ENCODE data around the gene EFEMP1. TPM values are rescaled to one million over a fixed set of nuclear protein-coding genes. Genes with fewer than 3 reads are reported as not detected.

Gene EFEMP1
- total RNA-seq, 2 experiments from 2014 or later = not detected

GRCh38 chr2:55949613-55950012 is 26.0 kb upstream of the EFEMP1 start:
- POLR2A ChIA-PET = no interaction called here
- no peaks in the 10 kb centered on the region for H3K9me3 Mint-ChIP-seq
- no peak overlapping the region for H3K4me3 Mint-ChIP-seq

GRCh38 chr2:55949211-55949610 is 25.6 kb upstream of the EFEMP1 start:
- POLR2A ChIA-PET = no interaction called here
- CTCF ChIA-PET = interaction anchor here (1.8 kb wide), 1 partner anchor 14 kb away, joined by 3 read pairs; no protein-coding TSS in a partner anchor
- no peaks in the 10 kb centered on the region for H3K27me3 Mint-ChIP-seq
- no peak overlapping the region for H3K27ac Mint-ChIP-seq
- no peaks in the 10 kb centered on the region for H3K4me1 Mint-ChIP-seq
- no peaks in the 10 kb centered on the region for H3K9me3 Mint-ChIP-seq
- DNase-seq = no peak
- no peaks in the 10 kb centered on the region for H3K36me3 Mint-ChIP-seq (ENCODE audit: low read depth)
- no peak overlapping the region for H3K4me3 Mint-ChIP-seq

More at GRCh38 chr2:55949613-55950012, 26.0 kb upstream of the EFEMP1 start:
- no peaks in the 10 kb centered on the region for H3K27me3 Mint-ChIP-seq
- DNase-seq = no peak
- H3K4me1 Mint-ChIP-seq = no peaks in the 10 kb centered on the region
- H3K36me3 Mint-ChIP-seq (ENCODE audit: low read depth) = no peaks in the 10 kb centered on the region
- CTCF ChIA-PET = no interaction called here
- no peak overlapping the region for H3K27ac Mint-ChIP-seq

GRCh38 chr2:55948176-55948923 is 24.8 kb upstream of the EFEMP1 start:
- ChIA-PET POLR2A (no interaction called here), CTCF (interaction anchor here (1.8 kb wide), 1 partner anchor 15 kb away, joined by 3 read pairs; no protein-coding TSS in a partner anchor)
- Mint-ChIP-seq H3K36me3 (ENCODE audit: low read depth) (no peaks in the 10 kb centered on the region), H3K27ac (no peak overlapping the region), H3K9me3 (no peaks in the 10 kb centered on the region), H3K27me3 (no peaks in the 10 kb centered on the region), H3K4me1 (no peaks in the 10 kb centered on the region), H3K4me3 (no peak overlapping the region)
- DNase-seq = no peak

- no peaks in the 10 kb centered on the region for H3K9me3 Mint-ChIP-seq
- no peak for DNase-seq
- no peaks in the 10 kb centered on the region for H3K36me3 Mint-ChIP-seq (ENCODE audit: low read depth)
- H3K4me3 Mint-ChIP-seq = no peak overlapping the region
- H3K4me1 Mint-ChIP-seq = no peaks in the 10 kb centered on the region
- POLR2A ChIA-PET = interaction anchor here (0.6 kb wide), 1 partner anchor 1178 kb away, joined by 3 read pairs; no protein-coding TSS in a partner anchor
- no peaks in the 10 kb centered on the region for H3K27me3 Mint-ChIP-seq
- H3K27ac Mint-ChIP-seq = no peak overlapping the region
- CTCF ChIA-PET = interaction anchor here (1.8 kb wide), 1 partner anchor 16 kb away, joined by 3 read pairs; no protein-coding TSS in a partner anchor
Measured at GRCh38 chr2:55947752-55948151, 24.2 kb upstream of the EFEMP1 start.

GRCh38 chr2:55946793-55947192 is 23.2 kb upstream of the EFEMP1 start:
- H3K36me3 Mint-ChIP-seq (ENCODE audit: low read depth) = no peaks in the 10 kb centered on the region
- H3K27me3 Mint-ChIP-seq = no peaks in the 10 kb centered on the region
- CTCF ChIA-PET = no interaction called here
- H3K4me1 Mint-ChIP-seq = no peaks in the 10 kb centered on the region
- POLR2A ChIA-PET = no interaction called here
- H3K9me3 Mint-ChIP-seq = no peaks in the 10 kb centered on the region
- no peak overlapping the region for H3K4me3 Mint-ChIP-seq
- no peak overlapping the region for H3K27ac Mint-ChIP-seq
- no peak for DNase-seq

- Mint-ChIP-seq H3K4me1 (no peaks in the 10 kb centered on the region), H3K4me3 (no peak overlapping the region), H3K9me3 (no peaks in the 10 kb centered on the region), H3K27ac (no peak overlapping the region), H3K36me3 (ENCODE audit: low read depth) (no peaks in the 10 kb centered on the region), H3K27me3 (no peaks in the 10 kb centered on the region)
- POLR2A ChIA-PET = no interaction called here
- DNase-seq = no peak
- CTCF ChIA-PET = no interaction called here
Measured at GRCh38 chr2:55943466-55943865, 19.9 kb upstream of the EFEMP1 start.

GRCh38 chr2:55936351-55936750 is 12.8 kb upstream of the EFEMP1 start:
- Mint-ChIP-seq H3K27me3 (peaks cover 2% of the 10 kb centered on the region), H3K36me3 (ENCODE audit: low read depth) (no peaks in the 10 kb centered on the region), H3K4me1 (no peaks in the 10 kb centered on the region), H3K27ac (no peak overlapping the region), H3K4me3 (no peak overlapping the region), H3K9me3 (no peaks in the 10 kb centered on the region)
- POLR2A ChIA-PET = no interaction called here
- DNase-seq = no peak
- CTCF ChIA-PET = no interaction called here

GRCh38 chr2:55934337-55934736 is 10.8 kb upstream of the EFEMP1 start:
- ChIA-PET POLR2A (no interaction called here), CTCF (no interaction called here)
- Mint-ChIP-seq H3K36me3 (ENCODE audit: low read depth) (no peaks in the 10 kb centered on the region), H3K27ac (no peak overlapping the region), H3K4me3 (no peak overlapping the region), H3K27me3 (peaks cover 5% of the 10 kb centered on the region), H3K4me1 (no peaks in the 10 kb centered on the region), H3K9me3 (no peaks in the 10 kb centered on the region)
- no peak for DNase-seq

GRCh38 chr2:55932843-55933242 is 9.3 kb upstream of the EFEMP1 start:
- no peaks in the 10 kb centered on the region for H3K4me1 Mint-ChIP-seq
- DNase-seq = no peak
- no peaks in the 10 kb centered on the region for H3K9me3 Mint-ChIP-seq
- no peaks in the 10 kb centered on the region for H3K36me3 Mint-ChIP-seq (ENCODE audit: low read depth)
- ChIA-PET POLR2A (no interaction called here), CTCF (no interaction called here)
- no peak overlapping the region for H3K27ac Mint-ChIP-seq
- H3K27me3 Mint-ChIP-seq = peaks cover 5% of the 10 kb centered on the region
- H3K4me3 Mint-ChIP-seq = no peak overlapping the region

- Mint-ChIP-seq H3K4me1 (no peaks in the 10 kb centered on the region), H3K9me3 (no peaks in the 10 kb centered on the region), H3K36me3 (ENCODE audit: low read depth) (no peaks in the 10 kb centered on the region), H3K27me3 (peaks cover 5% of the 10 kb centered on the region), H3K4me3 (no peak overlapping the region), H3K27ac (no peak overlapping the region)
- ChIA-PET POLR2A (no interaction called here), CTCF (no interaction called here)
- no peak for DNase-seq
Measured at GRCh38 chr2:55931281-55931680, 7.7 kb upstream of the EFEMP1 start.

- H3K36me3 Mint-ChIP-seq (ENCODE audit: low read depth) = no peaks in the 10 kb centered on the region
- H3K27ac Mint-ChIP-seq = no peak overlapping the region
- ChIA-PET POLR2A (no interaction called here), CTCF (no interaction called here)
- no peak overlapping the region for H3K4me3 Mint-ChIP-seq
- H3K9me3 Mint-ChIP-seq = no peaks in the 10 kb centered on the region
- no peaks in the 10 kb centered on the region for H3K4me1 Mint-ChIP-seq
- no peak for DNase-seq
- H3K27me3 Mint-ChIP-seq = peaks cover 13% of the 10 kb centered on the region
Measured at GRCh38 chr2:55929476-55929875, 5.9 kb upstream of the EFEMP1 start.

GRCh38 chr2:55926974-55927373 is 3.4 kb upstream of the EFEMP1 start:
- Mint-ChIP-seq H3K27ac (no peak overlapping the region), H3K4me3 (no peak overlapping the region), H3K36me3 (ENCODE audit: low read depth) (no peaks in the 10 kb centered on the region), H3K4me1 (peaks cover 1% of the 10 kb centered on the region), H3K9me3 (no peaks in the 10 kb centered on the region), H3K27me3 (peaks cover 35% of the 10 kb centered on the region)
- ChIA-PET POLR2A (no interaction called here), CTCF (no interaction called here)
- no peak for DNase-seq

GRCh38 chr2:55926246-55926645 is 2.7 kb upstream of the EFEMP1 start:
- H3K4me3 Mint-ChIP-seq = no peak overlapping the region
- no peak overlapping the region for H3K27ac Mint-ChIP-seq
- no peaks in the 10 kb centered on the region for H3K36me3 Mint-ChIP-seq (ENCODE audit: low read depth)
- ChIA-PET POLR2A (no interaction called here), CTCF (no interaction called here)
- peaks cover 1% of the 10 kb centered on the region for H3K4me1 Mint-ChIP-seq
- H3K27me3 Mint-ChIP-seq = peaks cover 37% of the 10 kb centered on the region
- DNase-seq = no peak
- H3K9me3 Mint-ChIP-seq = no peaks in the 10 kb centered on the region

- no peak overlapping the region for H3K4me3 Mint-ChIP-seq
- CTCF ChIA-PET = no interaction called here
- no peaks in the 10 kb centered on the region for H3K9me3 Mint-ChIP-seq
- POLR2A ChIA-PET = no interaction called here
- DNase-seq = no peak
- H3K36me3 Mint-ChIP-seq (ENCODE audit: low read depth) = no peaks in the 10 kb centered on the region
- peaks cover 40% of the 10 kb centered on the region for H3K27me3 Mint-ChIP-seq
- peaks cover 1% of the 10 kb centered on the region for H3K4me1 Mint-ChIP-seq
- no peak overlapping the region for H3K27ac Mint-ChIP-seq
Measured at GRCh38 chr2:55923982-55924321, 370 bp upstream of the EFEMP1 start.
